ENCODE measurements around the gene SCN3B.
"Not testable (repeated sequence)": the region's sequence is repeated elsewhere in the genome, so short reads cannot be mapped to it uniquely, and the experiment has no call there.

Gene SCN3B

GRCh38 chr11:123654566-123655081 is at the start of gene SCN3B:
TSS of gene SCN3B (minus strand) at chr11:123654624. CDS start at chr11:123653801, 823 bp downstream.
- no peak for DNase-seq (ENCODE audit: low read depth)

DNA sequence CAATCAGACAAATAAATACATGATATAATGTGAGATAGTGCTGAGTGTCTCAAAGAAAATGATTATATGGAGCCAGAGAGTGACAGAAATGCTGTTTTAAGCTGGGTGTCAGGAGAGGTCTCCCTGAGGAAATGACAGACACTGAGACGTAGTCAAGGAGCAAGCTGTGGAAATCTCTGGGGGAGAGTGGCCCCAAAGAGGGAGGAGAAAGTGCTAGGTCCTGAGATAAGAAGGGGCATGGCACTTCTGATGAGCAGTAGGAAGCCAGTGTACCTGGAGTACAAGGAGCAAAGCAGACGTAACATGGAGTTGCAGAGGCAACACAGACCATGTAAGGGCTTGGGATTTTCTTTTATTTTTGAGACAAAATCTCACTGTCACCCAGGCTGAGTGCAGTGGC is 48.3 kb upstream of the SCN3B start:
- no peak for DNase-seq (ENCODE audit: low read depth)

- no peak for DNase-seq (ENCODE audit: low read depth)
Observed at GRCh38 chr11:123702139-123702538, 47.7 kb upstream of the SCN3B start.

DNA sequence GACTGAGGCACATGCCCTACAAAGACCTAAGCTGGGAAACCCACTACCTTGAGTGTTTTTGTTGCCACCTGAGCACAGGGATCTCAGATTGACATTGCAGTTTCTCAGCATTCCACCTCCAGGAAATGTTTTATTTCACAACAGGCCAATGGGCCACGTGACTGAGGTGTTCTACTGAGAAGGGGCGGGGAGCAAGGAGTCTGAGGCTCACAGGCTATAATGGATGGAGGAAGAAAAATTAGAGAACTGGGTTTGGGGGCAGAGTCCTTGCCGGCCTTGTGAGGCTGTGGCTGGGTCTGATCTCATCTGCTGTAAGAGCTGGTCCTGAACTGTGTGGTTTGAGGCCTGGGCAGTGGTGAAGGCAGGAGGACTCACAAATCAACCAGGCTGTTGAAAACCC is 46.3 kb upstream of the SCN3B start:
- DNase-seq (ENCODE audit: low read depth), result no peak

DNA sequence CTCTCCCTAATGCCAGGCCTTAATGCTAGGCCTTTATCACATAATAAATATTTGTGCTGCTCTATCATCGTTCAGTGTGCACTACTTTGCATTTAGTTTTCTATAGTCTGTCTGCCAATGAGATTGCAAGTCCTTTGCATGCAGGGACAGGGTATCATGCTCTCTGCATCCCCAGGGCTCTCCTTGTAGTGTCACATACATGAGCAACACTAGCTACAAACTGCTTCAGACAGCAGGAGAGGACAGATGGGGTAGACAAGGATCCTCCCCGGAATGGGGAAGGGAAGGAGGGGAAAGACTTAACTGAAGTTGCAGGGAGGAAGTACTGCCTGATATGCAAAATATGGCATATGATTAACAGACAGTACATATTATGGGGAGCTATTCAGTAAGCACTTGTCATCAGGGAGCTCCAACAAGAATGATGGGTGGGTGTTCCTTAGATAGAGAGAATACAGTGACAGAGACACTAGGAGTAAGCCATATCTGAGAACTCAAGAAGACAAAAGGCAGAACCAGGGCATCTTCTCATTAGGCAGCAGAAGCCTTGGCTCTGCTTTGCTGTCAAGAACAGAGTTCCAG is 44.2 kb upstream of the SCN3B start:
- DNase-seq (ENCODE audit: low read depth), result no peak

DNA sequence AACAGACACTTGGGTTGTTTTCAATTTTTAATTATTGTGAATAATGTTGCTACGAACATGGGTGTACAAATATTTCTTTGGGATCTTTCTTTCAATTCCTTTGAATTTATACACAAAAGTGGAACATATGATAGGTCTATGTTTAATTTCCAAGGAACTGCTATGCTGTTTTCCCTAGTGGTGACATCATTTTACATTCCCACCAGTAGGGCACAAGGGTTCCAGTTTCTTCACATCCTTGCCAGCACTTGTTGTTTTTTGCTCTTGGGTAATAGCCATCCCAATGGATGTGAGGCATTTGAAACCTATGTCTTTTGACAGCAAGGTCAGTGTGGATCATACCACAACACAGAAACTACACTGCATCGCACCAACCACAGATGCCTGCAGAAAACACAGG is 41.8 kb upstream of the SCN3B start:
- no peak for DNase-seq (ENCODE audit: low read depth)

DNA sequence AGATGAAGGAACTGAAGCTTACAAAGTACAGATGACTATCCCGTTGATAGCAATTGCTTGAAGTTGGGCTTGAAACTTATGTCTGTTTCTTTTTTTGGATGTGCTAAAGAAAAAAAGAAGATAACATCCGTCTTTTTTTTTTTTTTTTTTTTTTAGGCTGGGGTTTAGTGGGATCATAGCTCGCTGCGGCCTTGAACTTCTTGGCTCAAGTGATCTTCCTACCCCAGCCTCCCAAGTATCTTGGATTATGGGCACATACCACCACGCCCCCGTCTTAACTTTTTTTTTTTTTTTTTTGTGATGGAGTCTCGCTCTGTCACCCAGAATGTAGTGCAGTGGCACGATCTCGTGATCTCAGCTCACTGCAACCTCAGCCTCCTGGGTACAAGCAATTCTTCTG is 40.8 kb upstream of the SCN3B start:
- no peak for DNase-seq (ENCODE audit: low read depth)

GRCh38 chr11:123694551-123694950 is 40.1 kb upstream of the SCN3B start:
- DNase-seq (ENCODE audit: low read depth), result no peak

- no peak for DNase-seq (ENCODE audit: low read depth)
Observed at GRCh38 chr11:123692961-123693360, 38.5 kb upstream of the SCN3B start.

DNA sequence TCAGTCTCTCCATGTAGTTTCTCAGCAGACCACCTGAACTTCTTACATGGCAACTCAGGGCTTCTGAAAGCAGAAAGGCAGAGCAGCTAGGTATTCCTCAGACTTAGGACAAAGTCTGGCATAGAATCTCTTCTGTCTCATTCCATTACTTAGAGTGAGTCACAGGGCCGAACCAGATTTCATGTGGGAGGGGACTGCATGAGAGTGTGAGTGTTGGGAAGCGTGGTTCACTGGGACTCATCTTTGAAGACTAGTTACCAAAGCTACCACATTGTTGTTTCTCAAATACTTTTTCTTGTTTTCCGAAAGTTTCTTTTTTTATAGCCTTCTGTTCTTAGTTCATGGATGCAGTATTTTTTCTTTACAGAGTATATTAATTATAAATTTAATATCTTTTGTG is 36.1 kb upstream of the SCN3B start:
- DNase-seq (ENCODE audit: low read depth), result no peak

DNA sequence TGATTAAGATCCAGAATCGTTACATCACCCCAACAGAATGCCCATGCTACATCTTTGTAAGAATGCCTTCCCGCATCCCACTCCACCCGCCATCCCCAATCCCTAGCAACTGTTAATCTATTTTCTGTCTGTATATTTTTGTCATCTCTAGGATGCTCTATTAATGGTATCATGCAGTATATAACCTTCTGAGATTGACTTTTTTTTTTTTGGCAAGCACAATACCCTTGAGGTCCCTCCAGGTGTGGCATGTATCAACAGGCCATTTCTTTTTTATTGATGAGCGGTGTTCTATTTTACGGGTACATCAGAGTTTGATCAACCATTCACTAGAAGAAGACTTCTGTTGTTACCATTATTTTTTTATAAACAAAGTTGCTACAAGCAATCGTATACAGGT is 30.2 kb upstream of the SCN3B start:
- DNase-seq (ENCODE audit: low read depth), result no peak

- no peak for DNase-seq (ENCODE audit: low read depth)
Observed at GRCh38 chr11:123683428-123684170, 29.2 kb upstream of the SCN3B start.

- no peak for DNase-seq (ENCODE audit: low read depth)
Observed at GRCh38 chr11:123682696-123683410, 28.4 kb upstream of the SCN3B start.

DNA sequence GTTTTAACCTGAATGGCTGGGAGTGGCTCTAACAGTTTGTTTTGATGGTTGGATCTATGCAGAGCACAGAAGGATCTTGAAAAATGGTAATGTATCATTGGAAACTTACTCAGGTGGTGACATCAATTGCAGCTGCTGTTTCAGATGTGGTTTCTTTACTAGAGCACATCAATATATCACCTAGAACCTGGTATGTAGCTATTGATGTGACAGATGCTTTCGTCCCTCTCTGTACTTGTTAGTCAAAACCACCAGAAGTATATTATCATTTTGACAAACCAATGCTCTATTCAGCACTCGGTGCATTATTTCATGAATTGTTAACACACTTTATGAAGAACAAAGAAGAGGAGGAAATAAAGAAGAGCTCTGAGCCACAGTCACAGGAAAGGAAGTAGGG is 26.6 kb upstream of the SCN3B start:
- no peak for DNase-seq (ENCODE audit: low read depth)

GRCh38 chr11:123678246-123678645 is 23.8 kb upstream of the SCN3B start:
- DNase-seq (ENCODE audit: low read depth), result no peak

DNA sequence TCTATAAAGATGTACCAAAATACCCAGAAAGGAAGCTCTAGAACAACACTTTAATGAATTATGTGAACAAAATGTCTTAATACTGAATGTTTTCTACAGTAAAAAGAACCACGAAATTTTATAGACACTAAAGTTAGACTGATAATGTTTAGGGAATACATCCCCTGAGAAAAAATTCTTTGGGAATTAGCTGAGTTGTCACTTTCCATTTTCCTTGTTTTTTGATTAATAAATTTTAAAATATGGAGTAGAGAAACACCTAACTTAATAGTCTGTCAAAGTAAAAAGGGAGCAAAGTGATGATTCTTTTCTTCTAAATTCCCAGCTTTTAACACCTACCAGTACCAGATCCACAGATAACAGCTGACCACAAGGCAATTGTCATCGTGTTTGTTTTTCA is 23.1 kb upstream of the SCN3B start:
- DNase-seq (ENCODE audit: low read depth), result no peak

DNA sequence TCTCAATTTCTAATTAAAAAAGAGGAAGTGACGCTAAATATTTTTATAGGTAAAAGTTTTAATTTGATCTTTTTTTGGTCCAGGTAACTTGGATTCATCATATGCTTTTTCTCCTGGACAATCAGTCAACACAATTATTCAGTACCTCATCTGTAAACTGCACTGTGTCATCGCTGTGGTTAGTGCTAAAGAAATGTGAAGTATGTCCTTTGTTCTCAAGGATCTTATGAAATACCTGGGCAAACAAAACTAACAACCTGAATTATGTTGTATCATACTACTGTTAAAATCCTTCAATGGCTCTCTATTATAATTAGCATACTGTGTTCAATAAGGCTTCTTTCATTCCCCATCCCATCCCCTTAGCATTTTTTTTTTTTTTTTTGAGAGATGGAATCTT is 19.9 kb upstream of the SCN3B start:
- DNase-seq (ENCODE audit: low read depth), result no peak

GRCh38 chr11:123672568-123672967 is 18.1 kb upstream of the SCN3B start:
- no peak for DNase-seq (ENCODE audit: low read depth)

DNA sequence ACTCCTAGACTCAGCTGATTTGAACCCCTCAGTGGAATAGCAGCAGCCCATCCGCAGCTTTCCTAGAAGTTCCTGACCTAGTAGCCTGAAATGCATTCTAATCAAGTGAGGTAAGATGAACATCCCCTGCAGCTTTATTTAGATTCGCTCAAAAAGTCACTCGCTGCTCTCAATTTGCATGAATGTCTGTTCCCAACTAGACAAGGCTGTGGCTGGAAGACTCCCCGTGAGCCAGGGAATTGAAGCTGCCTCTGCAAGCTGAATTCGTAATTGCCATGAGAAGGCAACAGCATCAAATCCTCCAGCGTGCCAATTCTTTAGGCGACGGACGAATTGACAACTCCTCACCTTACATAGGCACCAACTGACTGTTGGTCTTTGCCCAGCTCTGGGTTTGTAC is 17.1 kb upstream of the SCN3B start:
- no peak for DNase-seq (ENCODE audit: low read depth)

- no peak for DNase-seq (ENCODE audit: low read depth)
Observed at GRCh38 chr11:123670081-123670480, 15.7 kb upstream of the SCN3B start.

GRCh38 chr11:123665306-123665705 is 10.9 kb upstream of the SCN3B start:
- no peak for DNase-seq (ENCODE audit: low read depth)

DNA sequence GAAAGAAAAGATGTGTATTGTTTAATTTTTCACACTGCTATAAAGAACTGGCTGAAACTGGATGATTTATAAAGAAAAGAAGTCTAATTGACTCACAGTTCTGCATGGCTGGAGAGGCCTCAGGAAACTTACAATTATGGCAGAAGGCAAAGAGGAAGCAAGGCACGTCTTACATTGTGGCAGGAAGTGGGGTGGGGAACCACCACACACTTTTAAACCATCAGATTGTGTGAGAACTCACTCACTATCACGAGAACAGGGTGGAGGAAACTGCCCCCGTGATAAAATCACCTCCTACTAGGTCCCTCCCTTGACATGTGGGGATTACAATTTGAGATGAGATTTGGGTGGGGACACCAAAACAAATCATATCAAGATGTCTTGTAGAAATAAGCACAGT is 5.5 kb upstream of the SCN3B start:
- not testable (repeated sequence) for DNase-seq (ENCODE audit: low read depth)

GRCh38 chr11:123659311-123659710 is 4.9 kb upstream of the SCN3B start:
- DNase-seq (ENCODE audit: low read depth), result no peak

All from activated T-helper 1 cell treated with Interleukin-2 at 50 U/mL for 16 hours (primary cell).